Measurements from ENCODE around the gene PCBP4. TPM values are rescaled to one million over a fixed set of nuclear protein-coding genes. Genes with fewer than 3 reads are reported as not detected.

The PCBP4 gene
- polyA plus RNA-seq, 10 donors = 50.8 to 73.1 (median 64.1) TPM

- DNase-seq = no peak
Observed at GRCh38 chr3:51957520-51958205, 9.6 kb downstream of the PCBP4 start.

DNA sequence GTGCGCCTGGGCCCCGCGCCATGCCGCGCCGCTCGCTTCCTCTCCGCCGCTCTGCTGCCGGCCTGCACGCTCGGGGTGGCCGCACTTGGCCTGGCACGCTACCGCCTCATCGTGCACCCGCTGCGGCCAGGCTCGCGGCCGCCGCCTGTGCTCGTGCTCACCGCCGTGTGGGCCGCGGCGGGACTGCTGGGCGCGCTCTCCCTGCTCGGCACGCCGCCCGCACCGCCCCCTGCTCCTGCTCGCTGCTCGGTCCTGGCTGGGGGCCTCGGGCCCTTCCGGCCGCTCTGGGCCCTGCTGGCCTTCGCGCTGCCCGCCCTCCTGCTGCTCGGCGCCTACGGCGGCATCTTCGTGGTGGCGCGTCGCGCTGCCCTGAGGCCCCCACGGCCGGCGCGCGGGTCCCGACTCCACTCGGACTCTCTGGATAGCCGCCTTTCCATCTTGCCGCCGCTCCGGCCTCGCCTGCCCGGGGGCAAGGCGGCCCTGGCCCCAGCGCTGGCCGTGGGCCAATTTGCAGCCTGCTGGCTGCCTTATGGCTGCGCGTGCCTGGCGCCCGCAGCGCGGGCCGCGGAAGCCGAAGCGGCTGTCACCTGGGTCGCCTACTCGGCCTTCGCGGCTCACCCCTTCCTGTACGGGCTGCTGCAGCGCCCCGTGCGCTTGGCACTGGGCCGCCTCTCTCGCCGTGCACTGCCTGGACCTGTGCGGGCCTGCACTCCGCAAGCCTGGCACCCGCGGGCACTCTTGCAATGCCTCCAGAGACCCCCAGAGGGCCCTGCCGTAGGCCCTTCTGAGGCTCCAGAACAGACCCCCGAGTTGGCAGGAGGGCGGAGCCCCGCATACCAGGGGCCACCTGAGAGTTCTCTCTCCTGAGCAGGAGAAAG lies 11.1 kb downstream of the PCBP4 start:
- peak in 2 of 3 donors; percentile 63 to 83 for DNase-seq

- DNase-seq = no peak
Observed at GRCh38 chr3:51955175-51955892, 11.9 kb downstream of the PCBP4 start, which contains the start of gene GPR62. Gene GPR62 (plus strand): TSS chr3:51955381. CDS start chr3:51955653, 272 bp downstream.

DNA sequence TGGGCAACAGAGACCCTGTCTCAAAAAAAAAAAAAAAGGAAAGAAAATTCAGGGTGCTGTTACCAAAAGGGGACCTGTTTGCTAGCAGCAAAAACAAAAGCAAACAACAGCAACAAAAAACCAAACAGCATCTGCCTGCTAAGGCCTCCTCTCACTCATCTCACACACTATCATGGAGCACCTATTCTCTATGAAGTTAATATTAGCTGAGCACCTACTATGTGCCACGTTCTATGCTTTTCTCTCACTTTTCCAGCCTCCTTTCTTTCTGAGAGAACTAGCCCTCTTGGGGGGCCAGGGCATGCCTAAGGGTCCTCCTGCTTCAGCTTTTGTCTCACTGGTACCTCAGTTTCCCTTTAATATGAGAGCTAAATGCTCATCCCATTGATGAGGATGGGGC lies 12.5 kb downstream of the PCBP4 start:
- no peak for DNase-seq

GRCh38 chr3:51954105-51954504 lies 13.1 kb downstream of the PCBP4 start:
- no peak for DNase-seq

GRCh38 chr3:51953445-51953844 lies 13.8 kb downstream of the PCBP4 start:
- no peak for DNase-seq

DNA sequence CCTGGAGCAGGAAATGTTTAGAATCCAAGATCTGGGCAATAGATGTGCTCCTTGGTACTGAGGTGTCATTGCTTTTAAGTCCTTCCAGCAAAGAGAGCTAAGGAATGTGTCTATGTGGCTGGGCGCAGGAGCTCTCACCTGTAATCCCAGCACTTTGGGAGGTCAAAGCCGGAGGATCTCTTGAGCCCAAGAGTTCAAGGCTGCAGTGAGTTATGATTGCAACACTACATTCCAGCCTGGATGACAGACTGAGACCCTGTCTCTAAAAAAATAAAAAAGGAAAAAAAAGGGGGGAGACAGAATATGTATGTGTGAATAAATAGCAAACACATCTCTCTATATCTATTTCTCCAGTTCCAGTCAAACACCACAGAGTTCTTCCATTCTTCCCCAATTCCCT lies 16.4 kb downstream of the PCBP4 start:
- no peak for DNase-seq

DNA sequence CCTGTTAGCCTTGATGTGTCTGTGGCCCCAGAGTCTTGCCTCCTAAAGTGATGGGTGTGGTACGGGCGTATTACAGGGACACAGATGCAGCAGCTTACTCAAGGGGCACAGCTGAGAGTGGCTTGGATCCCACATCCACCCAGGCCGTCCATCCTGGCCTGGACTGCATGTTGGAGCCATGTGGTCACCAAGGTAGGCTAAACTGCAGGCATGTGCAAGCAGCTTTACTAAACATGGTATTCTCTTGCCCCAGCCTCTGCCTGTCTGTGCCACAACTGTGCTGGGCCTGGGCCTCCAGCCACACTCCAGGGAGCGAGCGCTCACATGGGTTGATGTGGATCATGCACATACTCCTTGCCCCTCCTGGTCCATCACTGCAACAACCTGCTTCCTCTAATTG lies 18.1 kb downstream of the PCBP4 start:
- DNase-seq = no peak

- no peak for DNase-seq
Observed at GRCh38 chr3:51948016-51948580, 19.2 kb downstream of the PCBP4 start.

DNA sequence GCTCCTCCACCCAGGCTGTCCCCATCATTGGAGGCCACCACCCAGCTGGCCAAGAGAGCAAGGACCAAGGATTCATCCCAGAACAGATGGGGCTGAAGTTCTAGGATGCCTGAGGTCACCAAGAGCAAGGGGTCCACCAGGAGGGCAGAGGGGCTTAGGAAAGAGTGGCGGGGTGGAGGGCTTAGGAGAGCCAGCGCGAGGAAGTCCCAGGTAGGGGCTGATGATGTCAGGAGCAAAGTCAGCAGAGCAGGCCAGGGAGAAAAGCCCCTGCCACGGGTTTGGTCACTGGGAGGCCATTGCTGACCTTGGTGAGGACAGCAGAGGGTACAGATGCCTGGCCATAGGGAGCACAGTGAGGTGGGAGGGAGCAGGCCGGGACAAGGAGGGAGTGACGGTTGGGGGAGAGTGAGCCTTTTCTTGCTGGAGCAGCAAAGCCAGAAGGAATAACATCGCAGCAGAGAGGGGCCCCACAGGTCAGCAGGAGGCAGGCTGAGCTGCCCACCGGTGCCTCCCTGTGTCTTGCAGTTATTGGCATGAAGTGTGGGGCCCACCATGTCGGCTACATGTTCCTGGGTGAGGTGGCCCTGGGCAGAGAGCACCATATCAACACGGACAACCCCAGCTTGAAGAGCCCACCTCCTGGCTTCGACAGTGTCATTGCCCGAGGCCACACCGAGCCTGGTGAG lies 19.9 kb downstream of the PCBP4 start:
- DNase-seq = no peak

DNA sequence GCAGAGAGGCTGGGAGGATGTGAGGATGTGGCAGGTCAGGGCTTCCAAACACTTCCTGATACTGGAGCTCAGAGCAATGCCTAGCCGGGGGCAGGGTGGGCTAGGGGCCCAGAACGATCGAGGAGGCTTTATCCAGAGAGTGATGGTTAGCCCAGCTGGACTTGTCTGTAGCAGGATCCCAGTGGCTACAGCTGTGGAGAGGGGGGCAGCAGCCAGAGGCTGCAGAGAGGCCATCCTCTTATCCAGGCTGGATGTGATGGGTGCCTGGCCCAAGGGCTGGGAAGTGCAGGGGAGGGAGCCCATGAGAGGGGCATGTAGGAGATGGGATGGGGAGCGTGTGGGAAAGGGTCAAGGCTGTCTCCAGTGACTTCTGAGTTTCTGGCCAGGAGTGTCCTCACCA lies 20.5 kb downstream of the PCBP4 start:
- no peak for DNase-seq

GRCh38 chr3:51945926-51946705 lies 21.1 kb downstream of the PCBP4 start:
- DNase-seq = no peak

DNA sequence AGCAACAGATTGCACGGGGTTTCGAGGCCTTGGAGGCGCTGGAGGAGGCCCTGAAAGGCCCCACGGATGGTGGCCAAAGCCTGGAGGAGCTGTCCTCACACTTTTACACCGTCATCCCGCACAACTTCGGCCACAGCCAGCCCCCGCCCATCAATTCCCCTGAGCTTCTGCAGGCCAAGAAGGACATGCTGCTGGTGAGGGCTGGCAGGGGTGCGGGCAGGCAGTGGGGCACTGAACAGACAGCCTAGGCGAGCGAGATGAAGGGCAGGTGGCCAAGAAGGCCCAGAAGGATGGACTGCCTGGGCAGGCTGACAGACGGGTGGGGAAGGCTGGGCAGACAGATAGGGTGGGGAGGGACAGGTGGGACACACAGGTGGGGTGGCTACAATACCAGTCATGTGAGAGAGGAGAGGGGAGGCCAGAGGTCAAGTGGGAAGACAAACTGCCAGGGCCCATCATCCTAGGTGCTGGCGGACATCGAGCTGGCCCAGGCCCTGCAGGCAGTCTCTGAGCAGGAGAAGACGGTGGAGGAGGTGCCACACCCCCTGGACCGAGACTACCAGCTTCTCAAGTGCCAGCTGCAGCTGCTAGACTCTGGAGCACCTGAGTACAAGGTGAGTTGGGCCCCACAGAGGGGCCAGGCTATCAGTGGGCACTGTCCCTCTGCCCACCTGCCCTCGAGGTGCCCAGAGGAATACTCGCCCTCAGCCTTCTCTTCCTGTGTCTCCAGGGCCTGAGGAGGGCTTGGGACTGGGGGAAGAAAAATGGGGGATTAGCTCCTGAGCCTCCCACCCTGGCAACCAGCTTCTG lies 22.0 kb downstream of the PCBP4 start:
- DNase-seq = no peak

DNA sequence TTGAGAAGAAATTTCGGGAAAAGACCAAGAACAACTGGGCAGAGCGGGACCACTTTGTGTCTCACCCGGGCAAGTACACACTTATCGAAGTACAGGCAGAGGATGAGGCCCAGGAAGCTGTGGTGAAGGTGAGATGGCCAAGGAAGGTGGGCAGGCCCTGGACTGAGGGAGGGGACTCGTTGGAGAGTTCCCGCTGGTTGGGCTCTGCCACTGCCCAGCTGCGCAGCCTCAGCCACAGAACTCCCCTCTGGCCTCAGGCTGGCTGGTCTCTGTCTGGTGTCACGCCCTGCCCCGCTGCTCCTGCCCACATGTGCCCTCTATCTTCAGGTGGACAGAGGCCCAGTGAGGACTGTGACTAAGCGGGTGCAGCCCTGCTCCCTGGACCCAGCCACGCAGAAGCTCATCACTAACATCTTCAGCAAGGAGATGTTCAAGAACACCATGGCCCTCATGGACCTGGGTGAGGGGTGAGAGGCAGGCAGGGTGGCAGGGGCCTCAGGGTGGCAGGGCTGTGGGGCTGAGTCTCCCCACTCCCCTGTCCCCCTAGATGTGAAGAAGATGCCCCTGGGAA lies 22.7 kb downstream of the PCBP4 start:
- no peak for DNase-seq

GRCh38 chr3:51943451-51944391 lies 23.5 kb downstream of the PCBP4 start:
- no peak for DNase-seq

GRCh38 chr3:51942603-51943450 lies 24.4 kb downstream of the PCBP4 start:
- no peak for DNase-seq
